Measurements from ENCODE around the gene OLIG2. TPM values are rescaled to one million over a fixed set of nuclear protein-coding genes. Genes with fewer than 3 reads are reported as not detected.

Gene OLIG2
- total and polyA plus RNA-seq, 2 donors (not counting 3 experiments of a cell fraction or from before 2014, with no cell fraction given) = not detected

DNA sequence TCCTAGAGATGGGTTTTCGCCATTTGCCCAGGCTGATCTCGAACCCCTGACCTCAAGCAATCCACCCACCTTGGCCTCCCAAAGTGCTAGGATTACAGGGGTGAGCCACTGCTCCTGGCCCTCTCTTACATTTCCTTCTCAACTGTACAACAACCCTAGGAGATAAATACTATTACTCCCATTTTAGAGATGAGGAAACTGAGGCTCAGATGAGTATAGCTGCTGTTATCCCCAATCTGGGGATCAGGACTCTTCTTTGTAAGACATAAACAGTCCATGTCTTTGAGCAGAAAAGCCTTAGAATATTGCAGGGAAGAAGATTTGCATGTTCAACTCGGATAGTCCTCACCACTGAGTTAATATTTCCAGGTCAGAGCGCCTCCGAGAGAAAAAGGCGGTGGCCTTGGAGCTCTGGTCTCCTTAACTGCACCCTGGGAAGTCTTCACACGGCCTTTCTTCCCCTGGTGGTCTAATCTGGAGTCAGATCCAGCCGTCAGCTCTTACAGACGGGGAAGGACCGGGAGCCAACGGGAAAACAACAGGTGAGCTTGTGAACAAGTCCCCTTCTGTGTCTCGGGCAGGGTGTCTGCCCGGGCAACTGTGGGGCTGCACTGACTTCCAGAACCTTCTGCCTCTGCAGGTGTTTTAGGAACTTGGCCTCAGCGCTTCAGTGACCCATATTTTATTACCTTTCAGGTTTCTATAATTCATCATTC, 38.3 kb downstream of the OLIG2 start:
- intact Hi-C loops (cut with micrococcal nuclease) = no loop called here
- H3K9ac ChIP-seq (replicated peaks; ENCODE audit: extremely low read depth, insufficient read depth, low read length) = no peak overlapping the region
- H3K36me3 ChIP-seq (ENCODE audit: control insufficient read depth in 2 of 2, extremely low read depth in 1 of 2, insufficient read depth in 2 of 2, low read length in 2 of 2) = no peaks in the 10 kb centered on the region
- H3K9me3 ChIP-seq (replicated peaks; ENCODE audit: control insufficient read depth, insufficient read depth, low read length) = no peaks in the 10 kb centered on the region
- H3K4me1 ChIP-seq (ENCODE audit: control insufficient read depth, extremely low read depth, insufficient read depth, low read length) = peaks cover 8% of the 10 kb centered on the region
- dilution Hi-C loops (cut with MboI; ENCODE audit: extremely low pct_ligation_motif_present, low sequenced_read_pairs) = no loop called here
- CTCF ChIA-PET = interaction anchor here (1.0 to 2.8 kb wide), 3 partner anchors 37 to 124 kb away, joined by 3 to 12 read pairs (median 5); no protein-coding TSS in a partner anchor
- H2AFZ ChIP-seq (ENCODE audit: low read depth, low read length) = no peak overlapping the region
- DNase-seq (ENCODE audit: low read depth, low spot score) = no peak
- H3K4me3 ChIP-seq (replicated peaks in 1 of 3; ENCODE audit: insufficient read depth in 1 of 3, low read depth in 1 of 3, low read length in 3 of 3) = no peak overlapping the region
- H3K79me2 ChIP-seq (ENCODE audit: control insufficient read depth, insufficient read depth, low read length) = no peaks in the 10 kb centered on the region
- POLR2A ChIA-PET = no interaction called here
- no TSS peak for BruUV-seq (replicated peaks)
- H3K27me3 ChIP-seq (ENCODE audit: control insufficient read depth in 2 of 2, insufficient read depth in 2 of 2, low read length in 2 of 2) = peaks cover 53 to 68% of the 10 kb centered on the region in 2 experiments
- no peaks in the 10 kb centered on the region for H3K9me1 ChIP-seq (replicated peaks; ENCODE audit: control insufficient read depth, extremely low read depth, insufficient read depth, low read length)
- no peak overlapping the region for H3K27ac ChIP-seq (ENCODE audit: insufficient read depth, low read depth, low read length)
- no peaks in the 10 kb centered on the region for H4K20me1 ChIP-seq (replicated peaks; ENCODE audit: control insufficient read depth, extremely low read depth, insufficient read depth, low read length)
- H3K4me2 ChIP-seq (ENCODE audit: insufficient read depth, low read length) = no peak overlapping the region
- no peak for FAIRE-seq
- TF ChIP-seq MAX (IDR thresholded peaks at IDR 0.05; ENCODE audit: insufficient read depth, insufficient read length) (no peak), GATA2 (IDR thresholded peaks at IDR 0.05; ENCODE audit: insufficient read depth, insufficient read length, low read depth, low read length) (no peak), POLR2A (IDR thresholded peaks at IDR 0.05; ENCODE audit: low read depth, low read length) (no peak), POLR2AphosphoS5 (IDR thresholded peaks at IDR 0.05; ENCODE audit: insufficient read depth, low read depth, low read length) (no peak), EZH2 (IDR thresholded peaks at IDR 0.05; ENCODE audit: borderline replicate concordance, low read depth, low read length, severe bottlenecking) (no peak), JUN (IDR thresholded peaks at IDR 0.05; ENCODE audit: borderline replicate concordance, insufficient read depth, insufficient read length, low read depth) (no peak), MYC (IDR thresholded peaks at IDR 0.05; ENCODE audit: low read depth, low read length) (no peak), FOS (IDR thresholded peaks at IDR 0.05; ENCODE audit: borderline replicate concordance, insufficient read depth, low read length) (no peak)
- TF ChIP-seq, protein P1, sequence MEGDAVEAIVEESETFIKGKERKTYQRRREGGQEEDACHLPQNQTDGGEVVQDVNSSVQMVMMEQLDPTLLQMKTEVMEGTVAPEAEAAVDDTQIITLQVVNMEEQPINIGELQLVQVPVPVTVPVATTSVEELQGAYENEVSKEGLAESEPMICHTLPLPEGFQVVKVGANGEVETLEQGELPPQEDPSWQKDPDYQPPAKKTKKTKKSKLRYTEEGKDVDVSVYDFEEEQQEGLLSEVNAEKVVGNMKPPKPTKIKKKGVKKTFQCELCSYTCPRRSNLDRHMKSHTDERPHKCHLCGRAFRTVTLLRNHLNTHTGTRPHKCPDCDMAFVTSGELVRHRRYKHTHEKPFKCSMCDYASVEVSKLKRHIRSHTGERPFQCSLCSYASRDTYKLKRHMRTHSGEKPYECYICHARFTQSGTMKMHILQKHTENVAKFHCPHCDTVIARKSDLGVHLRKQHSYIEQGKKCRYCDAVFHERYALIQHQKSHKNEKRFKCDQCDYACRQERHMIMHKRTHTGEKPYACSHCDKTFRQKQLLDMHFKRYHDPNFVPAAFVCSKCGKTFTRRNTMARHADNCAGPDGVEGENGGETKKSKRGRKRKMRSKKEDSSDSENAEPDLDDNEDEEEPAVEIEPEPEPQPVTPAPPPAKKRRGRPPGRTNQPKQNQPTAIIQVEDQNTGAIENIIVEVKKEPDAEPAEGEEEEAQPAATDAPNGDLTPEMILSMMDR (IDR thresholded peaks at IDR 0.05; ENCODE audit: extremely low read depth in 1 of 2, insufficient read depth in 1 of 2, low read depth in 1 of 2, low read length in 2 of 2) = no peak

Data from endothelial cell of umbilical vein (primary cell).